GM21825 (cell line): Measurements from ENCODE around the gene SP2.

Experiments used
- ATAC-seq: cut with Tn5 transposase; IDR thresholded peaks from one replicate; pipeline ENCODE4 v1.9.1; 2021; ENCODE audit warnings: mild to moderate bottlenecking, moderate library complexity; ENCODE audit not compliant: unreplicated experiment

The SP2 gene

DNA sequence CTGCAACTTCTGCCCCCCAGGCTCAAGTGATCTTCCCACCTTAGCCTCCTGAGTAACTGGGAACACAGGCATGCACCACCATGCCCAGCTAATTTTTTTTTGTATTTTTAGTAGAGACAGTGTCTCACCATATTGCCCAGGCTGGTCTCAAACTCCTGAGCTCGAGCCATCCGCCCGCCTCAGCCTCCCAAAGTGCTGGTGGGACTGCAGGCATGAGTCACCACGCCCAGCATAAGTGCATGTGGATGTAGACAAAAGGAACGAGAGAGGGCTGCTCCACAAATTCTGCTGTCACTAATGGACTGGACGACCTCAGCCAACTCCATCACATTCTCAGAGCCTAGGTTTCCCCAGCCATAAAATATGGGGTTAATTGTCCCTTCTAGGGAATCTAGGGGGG, 7.7 kb upstream of the SP2 start:
- no peak for ATAC-seq

DNA sequence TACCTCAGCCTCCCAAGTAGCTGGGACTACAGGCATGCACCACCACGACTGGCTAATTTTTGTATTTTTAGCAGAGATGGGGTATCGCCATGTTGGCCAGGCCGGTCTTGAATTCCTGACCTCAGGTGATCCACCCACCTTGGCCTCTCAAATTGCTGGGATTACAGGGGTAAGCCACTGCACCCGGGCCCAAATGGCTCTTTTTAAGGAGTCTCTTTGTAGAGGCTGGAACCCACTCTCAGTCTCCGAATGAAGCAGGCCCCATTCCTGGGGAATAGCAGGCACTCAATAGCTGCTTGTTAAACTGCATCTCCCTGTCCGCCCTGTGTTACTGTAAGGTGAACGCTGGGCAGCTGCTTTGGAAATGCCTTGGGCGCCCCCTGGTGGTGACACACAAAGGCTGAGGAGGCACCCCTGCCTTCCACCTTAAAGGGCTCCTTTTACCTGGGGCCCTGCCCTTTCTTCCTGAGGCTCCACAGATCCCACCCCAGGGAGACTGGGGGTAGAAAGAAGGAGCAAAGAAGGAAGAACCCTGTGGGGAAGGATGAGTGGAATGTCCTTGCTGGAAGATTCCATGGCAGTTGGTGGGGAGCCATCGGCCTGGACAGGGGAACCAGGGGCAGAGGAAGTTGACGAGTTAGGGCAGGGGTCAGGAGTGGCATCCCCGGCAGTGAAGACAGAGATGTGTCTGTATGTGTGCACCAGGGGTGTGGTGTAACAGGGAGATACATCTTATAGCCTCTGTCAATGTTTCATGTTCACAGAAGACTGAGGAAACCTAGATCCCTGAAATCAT, 6.1 kb upstream of the SP2 start:
- ATAC-seq, result no peak

DNA sequence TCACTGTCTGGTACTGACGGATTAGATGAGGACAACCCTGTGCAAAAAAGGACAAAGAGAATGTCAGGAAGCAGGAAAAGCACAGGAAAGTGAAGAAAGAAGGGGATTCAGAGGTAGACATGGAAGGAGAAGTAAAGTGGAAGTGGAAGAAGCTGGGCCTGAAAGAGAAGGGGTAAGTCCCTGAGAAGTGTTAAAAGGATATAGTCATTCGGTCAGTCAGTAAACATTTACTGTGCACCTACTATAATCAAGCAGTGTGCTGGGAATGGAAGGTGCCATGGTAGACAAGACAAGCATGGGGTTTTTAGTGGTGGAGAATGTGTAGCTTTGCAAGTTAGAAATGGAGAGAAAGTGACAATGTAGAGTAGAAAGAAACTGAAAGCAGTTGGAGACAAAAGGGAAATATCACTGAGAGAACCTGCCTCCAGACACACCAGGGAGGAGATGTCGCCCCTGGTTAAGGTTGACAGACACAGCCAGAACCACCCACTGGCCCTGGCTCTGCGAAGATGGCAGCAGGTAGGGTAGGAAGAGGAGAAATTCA, 4.4 kb upstream of the SP2 start:
- no peak for ATAC-seq

DNA sequence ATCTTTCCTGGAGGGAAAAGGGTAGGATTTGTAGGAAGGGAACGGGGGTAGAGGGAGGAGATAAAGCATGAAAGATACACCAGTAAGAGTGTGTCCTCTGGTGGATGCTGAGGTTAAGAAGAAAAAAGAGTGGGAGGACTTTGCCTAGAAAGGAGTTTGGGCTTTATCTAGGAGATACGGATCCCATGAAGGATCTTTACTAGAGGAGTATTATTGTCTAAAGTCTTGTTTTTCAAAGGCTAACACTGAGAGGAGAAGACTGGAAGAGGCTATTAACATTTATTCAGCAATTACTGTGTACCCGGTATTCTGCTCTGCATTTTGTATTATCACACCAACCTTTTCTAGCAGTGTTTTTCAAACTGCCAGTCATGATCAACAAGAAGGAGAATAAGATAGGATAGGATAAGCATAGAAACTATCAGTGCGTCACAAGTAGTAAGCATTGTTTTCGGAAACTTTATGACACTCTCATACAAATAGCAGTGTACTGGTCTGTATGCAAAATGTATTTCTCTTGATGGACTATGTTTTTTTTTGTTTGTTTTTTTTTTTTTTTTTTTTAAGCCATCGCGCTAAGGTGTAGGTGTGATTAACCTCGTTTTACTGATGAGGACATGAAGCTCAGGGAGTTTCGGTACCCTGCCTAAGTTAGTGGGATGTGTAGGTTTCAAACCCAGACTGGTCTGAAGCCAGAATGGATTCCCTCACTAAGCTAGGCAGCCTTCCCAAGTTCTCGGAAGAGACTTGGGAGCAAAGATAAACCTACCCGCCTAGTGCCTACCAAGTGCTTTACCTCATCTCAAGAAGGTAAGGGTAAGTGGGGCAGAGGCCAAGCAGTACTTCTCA, 1.3 kb upstream of the SP2 start:
- no peak for ATAC-seq

DNA sequence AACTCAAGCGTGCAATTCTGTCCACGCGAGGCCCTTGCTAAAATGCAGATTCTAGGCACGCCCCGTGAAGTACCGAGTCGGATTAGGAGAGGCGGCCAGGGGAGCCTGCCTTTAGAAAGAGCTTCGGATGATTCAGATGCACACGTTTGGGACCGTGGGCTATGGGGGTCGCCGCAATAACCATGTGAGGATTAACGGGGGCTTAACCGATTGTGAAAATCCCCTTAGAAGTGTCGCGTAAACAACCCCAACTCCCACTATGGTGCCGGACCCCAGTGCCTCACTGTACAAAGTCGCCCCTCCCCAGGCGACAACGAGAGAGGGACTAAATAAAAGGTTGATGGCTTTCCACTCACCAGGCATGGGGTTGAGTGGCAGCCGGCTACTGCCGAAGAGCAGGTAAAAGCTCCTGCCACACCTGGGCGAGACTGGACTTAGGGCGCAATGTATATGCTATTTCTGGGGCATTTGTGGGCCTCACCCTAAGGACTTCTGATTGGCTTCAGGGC, 635 bp upstream of the SP2 start:
- no peak for ATAC-seq

DNA sequence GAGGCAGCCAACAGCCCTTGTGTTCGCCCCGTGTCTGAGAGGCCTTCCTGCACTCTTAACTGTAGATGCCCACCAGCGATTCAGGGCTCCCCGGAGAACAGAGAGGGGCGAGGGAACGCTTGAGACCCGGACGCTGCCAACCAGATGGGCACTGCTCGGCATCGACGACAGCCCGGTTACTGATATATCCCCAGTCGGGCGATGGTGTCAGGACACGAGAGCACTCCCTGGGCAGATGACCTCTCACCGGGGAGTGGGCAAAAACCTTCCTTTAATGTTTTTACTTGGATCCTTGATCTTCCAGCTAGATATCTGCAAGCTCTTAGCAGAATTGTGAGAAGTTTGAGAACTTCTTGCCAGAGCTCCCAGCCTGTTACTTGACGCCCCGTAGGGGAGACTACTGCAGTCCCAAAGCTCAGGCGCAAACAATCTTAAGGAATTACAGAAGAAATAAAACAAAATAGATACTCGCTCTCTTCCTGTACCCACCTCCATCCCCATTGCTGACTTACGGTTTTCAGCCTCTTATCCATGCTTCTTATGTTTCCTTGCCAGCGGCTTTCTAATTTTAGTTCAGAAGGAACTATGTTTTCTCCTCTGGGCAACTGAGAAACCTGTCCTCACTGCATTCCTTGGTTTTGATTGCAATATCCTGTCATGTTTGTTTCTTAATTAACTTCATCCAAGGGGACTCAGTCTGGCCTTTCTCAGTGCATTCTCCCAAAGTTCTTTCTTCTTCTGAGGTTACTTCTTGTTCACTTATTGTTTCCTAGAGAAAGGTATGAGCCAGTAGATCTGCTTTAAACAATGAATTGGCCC, 845 bp downstream of the SP2 start:
- ATAC-seq, result no peak

DNA sequence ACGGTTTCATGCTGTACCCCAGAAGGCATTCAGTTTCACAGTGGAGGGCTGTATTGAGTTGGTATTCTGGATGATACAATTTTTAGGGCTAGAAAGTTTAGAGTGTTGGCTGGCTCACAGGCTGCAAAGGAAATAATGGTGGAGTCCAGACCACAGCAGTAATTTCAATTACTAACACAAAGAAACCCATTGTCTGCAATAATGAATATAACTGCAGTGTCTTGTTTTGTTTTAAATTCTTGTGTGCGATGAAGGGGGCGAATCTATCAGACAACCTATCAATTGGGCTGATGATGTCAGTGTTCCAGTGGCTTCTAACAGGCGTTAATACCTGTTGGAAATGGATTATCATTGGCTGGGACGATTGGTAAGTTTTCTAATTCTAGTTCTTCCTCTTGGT, 1.5 kb downstream of the SP2 start:
- no peak for ATAC-seq

DNA sequence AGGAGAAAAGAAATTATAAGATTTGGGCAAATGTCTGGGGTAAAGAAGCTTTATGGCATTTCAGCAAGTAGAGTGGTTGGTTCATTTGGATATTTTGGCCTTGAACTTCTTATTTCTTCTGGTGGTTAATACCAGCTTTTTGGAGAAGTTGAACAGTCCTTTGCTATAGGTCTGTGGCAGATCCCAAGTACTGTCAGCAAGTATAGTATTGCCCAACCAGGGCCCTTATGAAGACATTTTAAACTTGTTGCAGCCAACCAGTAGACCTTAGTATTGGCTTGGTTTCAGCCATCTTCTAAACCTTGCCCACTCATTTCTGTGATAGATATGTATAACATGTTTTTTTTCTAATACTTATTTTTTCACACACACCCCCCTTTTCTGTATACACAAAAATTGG, 2.2 kb downstream of the SP2 start:
- no peak for ATAC-seq

DNA sequence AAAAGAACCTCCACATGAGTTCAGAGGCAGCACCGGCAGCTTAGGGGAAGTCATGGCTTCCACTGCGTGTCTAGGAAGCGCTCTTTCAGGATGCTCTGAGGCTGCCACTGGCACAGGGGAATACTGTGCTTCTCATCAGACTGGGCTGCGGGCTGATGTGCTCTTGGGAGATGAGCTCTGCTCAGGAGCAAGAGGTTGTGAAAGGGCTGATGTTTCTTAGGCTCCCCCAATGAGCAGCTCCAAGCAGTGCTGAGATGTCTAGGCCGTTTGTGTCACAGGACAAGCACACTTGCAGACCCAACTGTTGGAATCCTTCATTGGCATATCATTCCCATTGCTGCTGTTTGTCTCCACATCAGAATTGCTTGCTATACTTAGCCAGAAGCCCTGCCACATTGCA, 3.6 kb downstream of the SP2 start:
- no peak for ATAC-seq

DNA sequence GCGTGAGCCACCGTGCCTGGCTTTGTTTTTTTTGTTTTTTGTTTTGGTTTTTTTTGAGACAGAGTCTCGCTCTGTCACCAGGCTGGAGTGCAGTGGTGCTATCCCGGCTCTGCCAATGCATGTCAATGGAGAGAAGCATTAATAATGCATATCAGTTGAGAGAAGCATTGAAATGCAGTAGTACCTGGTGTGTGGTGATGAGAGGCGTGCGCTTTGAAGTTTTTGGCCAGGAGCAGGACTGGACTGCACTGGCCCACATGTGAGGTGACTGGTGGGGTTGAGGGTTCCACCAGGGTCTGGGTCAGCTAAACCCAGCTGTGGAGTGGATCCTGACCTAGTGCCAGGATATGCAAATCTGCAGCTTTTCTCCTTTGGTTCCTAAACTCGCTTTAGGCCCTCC, 5.4 kb downstream of the SP2 start:
- no peak for ATAC-seq

DNA sequence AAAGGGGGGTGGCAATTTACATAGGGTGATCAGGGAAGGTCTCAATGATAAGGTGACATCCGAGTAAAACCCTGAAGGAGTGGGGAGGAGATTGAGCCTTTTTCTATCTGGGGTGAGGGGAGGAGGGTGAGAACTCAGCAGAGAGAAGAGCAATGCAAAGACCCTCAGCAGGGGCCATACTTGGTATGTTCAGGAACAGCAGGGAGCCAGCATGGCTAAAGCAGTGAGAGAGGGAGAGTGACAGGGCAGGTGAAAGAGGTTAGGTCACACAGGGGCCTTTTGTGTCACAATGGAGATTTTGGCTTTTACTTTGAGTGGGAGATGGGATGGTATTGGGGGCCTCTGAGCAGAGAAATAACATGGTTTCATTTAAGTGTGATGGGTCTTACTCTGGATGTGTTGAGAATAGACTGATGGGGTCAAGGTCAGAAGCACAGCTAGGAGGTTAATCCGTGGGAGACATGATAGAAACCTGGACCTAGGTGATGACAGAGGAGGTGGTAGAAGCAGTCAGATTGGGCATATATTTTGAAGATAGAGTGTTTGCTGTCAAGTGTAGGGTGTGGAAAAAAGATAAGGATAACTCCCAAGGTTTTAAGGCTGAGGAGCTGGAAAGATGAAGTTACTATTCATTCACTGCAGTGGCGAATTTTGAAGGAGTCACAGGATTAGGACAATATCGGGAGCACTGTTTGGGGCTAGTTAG, 6.2 kb downstream of the SP2 start:
- no peak for ATAC-seq

DNA sequence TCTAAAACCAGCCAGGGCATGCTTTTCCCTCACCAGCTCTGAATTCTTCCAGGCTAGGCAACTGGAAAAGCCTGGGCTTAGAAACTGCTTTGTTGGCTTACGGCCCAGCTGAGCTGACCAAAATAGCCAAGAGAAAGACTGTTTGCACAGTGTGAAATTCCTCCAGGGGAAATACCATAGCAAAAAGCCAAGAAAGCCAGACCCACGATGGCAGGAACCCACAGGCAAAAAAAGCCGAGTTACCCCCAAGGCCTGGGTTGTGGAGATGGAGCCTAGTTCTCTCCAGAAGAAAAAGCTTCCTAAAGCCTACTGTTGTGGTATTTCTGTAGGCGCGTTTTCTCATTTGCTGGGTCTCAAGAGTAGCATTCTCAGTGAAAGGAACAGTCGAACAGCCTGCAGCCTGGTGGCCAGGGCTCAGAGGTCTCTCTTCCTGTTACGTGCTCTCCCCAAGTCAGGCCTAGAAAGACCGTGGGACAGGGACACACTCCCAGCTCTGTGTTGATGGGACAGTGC, 9.2 kb downstream of the SP2 start:
- ATAC-seq, result no peak

DNA sequence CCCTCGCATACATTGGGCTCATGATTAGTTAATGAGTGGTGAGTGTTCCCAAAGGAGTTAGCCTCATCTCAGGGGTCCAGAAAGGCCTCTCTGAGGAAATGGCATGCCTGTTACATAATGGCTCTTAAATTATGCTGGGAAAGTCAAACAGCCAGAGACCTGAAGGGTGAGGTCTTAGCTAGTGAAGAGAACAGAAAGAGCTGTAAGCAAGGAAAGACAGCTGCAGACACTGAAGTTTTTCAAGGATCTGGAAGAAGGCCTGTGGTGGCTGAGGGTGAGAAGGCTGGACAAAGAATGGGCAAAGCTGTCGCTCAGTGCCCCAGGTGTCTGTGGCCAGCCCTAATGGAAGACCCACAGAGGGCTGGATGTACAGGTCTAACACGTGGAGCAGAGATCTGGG, 10.4 kb downstream of the SP2 start:
- no peak for ATAC-seq

DNA sequence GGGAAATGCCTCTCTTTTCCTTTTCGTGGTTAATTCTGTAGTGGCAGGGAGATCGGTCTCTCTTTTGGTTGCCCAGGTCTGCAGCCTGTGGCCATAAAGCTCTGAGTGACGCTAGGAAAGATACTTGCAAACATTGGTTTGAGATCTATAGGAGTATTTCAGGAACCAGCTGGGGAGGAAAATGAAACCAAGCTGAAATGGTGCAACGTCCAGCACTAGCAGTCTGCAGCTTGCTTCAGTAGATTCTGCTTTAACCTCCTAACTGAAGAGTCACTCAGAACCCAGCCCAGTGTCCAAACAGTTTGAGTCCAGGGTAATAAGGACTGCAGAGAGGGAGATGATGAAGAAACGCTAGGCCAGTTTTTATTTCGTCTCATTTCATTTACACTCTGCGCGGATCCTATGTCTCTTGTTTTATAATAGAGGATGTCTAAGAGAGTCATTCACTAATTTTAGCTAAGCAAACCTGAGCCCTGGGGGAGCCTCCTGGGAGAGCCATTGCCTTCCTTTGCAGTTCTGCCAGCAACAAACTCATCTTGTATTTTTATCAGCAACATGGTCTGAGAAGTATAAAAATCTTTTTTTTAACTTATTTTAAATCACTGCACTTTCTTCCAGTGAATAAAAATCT, 12.0 kb downstream of the SP2 start:
- ATAC-seq, result no peak

DNA sequence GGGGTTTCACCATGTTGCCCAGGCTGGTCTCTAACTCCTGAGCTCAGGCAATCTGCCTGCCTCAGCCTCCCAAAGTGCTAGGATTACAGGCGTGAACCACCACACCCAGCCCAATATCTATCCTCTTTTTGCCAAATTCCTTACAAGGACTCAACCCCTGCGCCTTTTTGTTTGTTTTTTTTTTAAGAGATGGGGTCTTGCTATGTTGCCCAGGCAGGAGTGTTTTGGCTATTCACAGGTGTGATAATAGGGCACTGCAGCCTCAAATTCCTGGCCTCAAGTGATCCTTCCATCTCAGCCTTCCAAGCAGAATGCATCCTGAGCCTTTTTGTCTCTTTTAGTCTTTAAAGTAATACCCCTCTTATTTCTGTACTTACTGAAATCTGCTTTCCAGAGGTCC, 17.0 kb downstream of the SP2 start:
- ATAC-seq, result no peak

DNA sequence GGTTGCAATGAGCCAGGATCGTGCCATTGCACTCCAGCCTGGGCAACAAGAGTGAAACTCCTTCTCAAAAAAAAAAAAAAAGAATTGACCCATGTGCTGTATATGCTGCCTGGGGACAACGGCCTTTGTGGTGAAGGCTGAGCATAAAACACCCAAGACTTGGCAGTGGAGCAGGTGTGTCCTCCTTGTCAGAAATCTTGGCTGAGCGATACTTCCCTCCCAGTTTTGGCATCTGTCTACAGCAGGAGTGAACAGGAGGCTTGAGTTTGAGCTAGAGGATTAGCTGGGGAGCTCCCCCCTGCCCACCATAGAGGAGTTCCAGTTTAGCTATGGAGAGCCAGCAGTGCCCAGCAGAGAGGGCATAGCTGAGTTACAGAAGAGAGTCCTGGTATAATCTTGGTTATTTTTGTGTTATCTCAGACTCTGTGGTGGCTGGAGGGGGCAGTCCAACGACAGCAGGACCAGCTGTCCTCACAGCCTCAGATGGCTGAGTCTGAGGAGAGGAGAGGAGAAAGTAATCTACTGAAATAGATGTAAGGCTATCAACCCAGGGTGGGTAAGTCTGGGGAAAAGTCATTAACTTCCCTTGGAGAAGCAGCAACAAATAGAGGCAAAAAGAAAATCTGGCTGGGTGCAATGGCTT, 18.4 kb downstream of the SP2 start:
- ATAC-seq, result no peak

DNA sequence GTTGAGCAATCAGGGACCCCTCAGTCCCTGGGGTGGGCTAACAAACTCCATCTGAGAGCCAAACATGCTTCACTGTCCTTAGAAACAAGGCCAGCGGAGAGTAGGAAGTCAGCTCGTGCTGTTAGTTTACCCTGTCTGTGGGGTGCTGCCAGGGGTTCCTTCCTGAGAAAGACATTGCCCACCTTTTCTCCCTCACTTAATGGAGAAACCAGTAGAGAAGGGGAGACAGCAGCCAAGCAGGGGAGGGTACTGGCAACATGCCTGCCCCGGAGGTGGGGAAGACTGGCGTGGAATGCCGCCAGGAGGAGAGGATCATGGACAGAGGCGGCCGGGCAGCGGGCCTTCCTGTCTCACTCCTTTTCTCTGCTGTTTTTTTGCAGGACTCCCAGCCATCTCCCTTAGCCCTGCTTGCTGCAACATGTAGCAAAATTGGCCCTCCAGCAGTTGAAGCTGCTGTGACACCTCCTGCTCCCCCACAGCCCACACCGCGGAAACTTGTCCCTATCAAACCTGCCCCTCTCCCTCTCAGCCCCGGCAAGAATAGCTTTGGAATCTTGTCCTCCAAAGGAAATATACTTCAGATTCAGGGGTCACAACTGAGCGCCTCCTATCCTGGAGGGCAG, 19.9 kb downstream of the SP2 start:
- no peak for ATAC-seq

DNA sequence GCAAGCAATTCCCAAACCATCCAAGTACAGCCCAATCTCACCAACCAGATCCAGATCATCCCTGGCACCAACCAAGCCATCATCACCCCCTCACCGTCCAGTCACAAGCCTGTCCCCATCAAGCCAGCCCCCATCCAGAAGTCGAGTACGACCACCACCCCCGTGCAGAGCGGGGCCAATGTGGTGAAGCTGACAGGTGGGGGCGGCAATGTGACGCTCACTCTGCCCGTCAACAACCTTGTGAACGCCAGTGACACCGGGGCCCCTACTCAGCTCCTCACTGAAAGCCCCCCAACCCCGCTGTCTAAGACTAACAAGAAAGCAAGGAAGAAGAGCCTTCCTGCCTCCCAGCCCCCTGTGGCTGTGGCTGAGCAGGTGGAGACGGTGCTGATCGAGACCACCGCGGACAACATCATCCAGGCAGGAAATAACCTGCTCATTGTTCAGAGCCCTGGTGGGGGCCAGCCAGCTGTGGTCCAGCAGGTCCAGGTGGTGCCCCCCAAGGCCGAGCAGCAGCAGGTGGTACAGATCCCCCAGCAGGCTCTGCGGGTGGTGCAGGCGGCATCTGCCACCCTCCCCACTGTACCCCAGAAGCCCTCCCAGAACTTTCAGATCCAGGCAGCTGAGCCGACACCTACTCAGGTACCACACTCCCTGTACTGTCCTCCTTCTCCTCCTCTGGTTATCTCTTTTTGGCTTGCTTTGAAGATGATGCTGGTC, 20.6 kb downstream of the SP2 start:
- no peak for ATAC-seq
